Subcutaneous abdominal adipose tissue (tissue), 5 donors: ENCODE data around the gene TMEM53.
"Not testable (repeated sequence)": the region's sequence is repeated elsewhere in the genome, so short reads cannot be mapped to it uniquely, and the experiment has no call there.

Source experiments
- H3K27ac ChIP-seq: one replicate; pipeline ENCODE4 v1.7.0; 2013; ENCODE audit warnings: low read depth, mild to moderate bottlenecking, inconsistent platforms, low read length, moderate library complexity
- H3K27me3 ChIP-seq, 5 donors: one replicate each; pipeline ENCODE4 v1.7.0; 2013; ENCODE audit warnings: low read length in 5 of 5, inconsistent platforms in 1 of 5; ENCODE audit not compliant: control insufficient read depth in 5 of 5, insufficient read depth in 4 of 5
- H3K36me3 ChIP-seq, 5 donors: one replicate each; pipeline ENCODE4 v1.7.0; 2013; ENCODE audit warnings: low read length in 5 of 5; ENCODE audit not compliant: control insufficient read depth in 5 of 5, insufficient read depth in 5 of 5
- H3K4me1 ChIP-seq, 5 donors: one replicate each; pipeline ENCODE4 v1.7.0; 2013; ENCODE audit warnings: low read length in 5 of 5, mild to moderate bottlenecking in 3 of 5, moderate library complexity in 1 of 5; ENCODE audit not compliant: control insufficient read depth in 5 of 5, insufficient read depth in 5 of 5
- H3K4me3 ChIP-seq, 5 donors: one replicate each; pipeline ENCODE4 v1.7.0; 2013; ENCODE audit warnings: low read length in 5 of 5, low read depth in 1 of 5
- H3K9ac ChIP-seq, 5 donors: one replicate each; pipeline ENCODE4 v1.7.0; 2013; ENCODE audit warnings: low read length in 5 of 5, mild to moderate bottlenecking in 4 of 5, moderate library complexity in 3 of 5
- H3K9me3 ChIP-seq, 5 donors: one replicate each; pipeline ENCODE4 v1.7.0; 2013; ENCODE audit warnings: low read length in 5 of 5; ENCODE audit not compliant: control insufficient read depth in 5 of 5
- donor health status: healthy.
- donor health status: healthy.
- donor health status: healthy.
- donor health status: healthy.
- donor health status: healthy.

TMEM53 gene

GRCh38 chr1:44675186-44675585 is 905 bp upstream of the TMEM53 start:
- Histone ChIP-seq H3K36me3 (no peaks in the 10 kb centered on the region), H3K27ac (peak overlapping the region; percentile 94), H3K4me3 (peak overlapping the region; percentile 62 to 89 (median 80)), H3K4me1 (peaks cover 22 to 75% (median 70%) of the 10 kb centered on the region in 5 donors), H3K9ac (peak overlapping the region in 3 of 5 donors; percentile 45 to 58 (median 48)), H3K9me3 (no peaks in the 10 kb centered on the region), H3K27me3 (no peaks in the 10 kb centered on the region)

GRCh38 chr1:44673675-44674112 is 587 bp downstream of the TMEM53 start:
- no peaks in the 10 kb centered on the region for H3K27me3 ChIP-seq
- H3K9ac ChIP-seq, result peak overlapping the region; percentile 67 to 95 (median 84)
- no peaks in the 10 kb centered on the region for H3K9me3 ChIP-seq
- H3K4me1 ChIP-seq, result peaks cover 22 to 68% (median 64%) of the 10 kb centered on the region in 5 donors
- H3K36me3 ChIP-seq, result peaks cover 0 to 3% (median 0%) of the 10 kb centered on the region in 5 donors
- peak overlapping the region; percentile 94 for H3K27ac ChIP-seq
- H3K4me3 ChIP-seq, result peak overlapping the region; percentile 58 to 89 (median 85)

GRCh38 chr1:44672961-44673674 is 1.2 kb downstream of the TMEM53 start:
- H3K9me3 ChIP-seq, result no peaks in the 10 kb centered on the region
- H3K27ac ChIP-seq, result peak overlapping the region; percentile 94
- H3K4me1 ChIP-seq, result peaks cover 18 to 63% (median 58%) of the 10 kb centered on the region in 5 donors
- H3K27me3 ChIP-seq, result no peaks in the 10 kb centered on the region
- H3K4me3 ChIP-seq, result peak overlapping the region; percentile 58 to 89 (median 85)
- H3K36me3 ChIP-seq, result peaks cover 0 to 3% (median 0%) of the 10 kb centered on the region in 5 donors
- peak overlapping the region; percentile 67 to 95 (median 84) for H3K9ac ChIP-seq

- peak overlapping the region; percentile 47 to 87 (median 80) for H3K4me3 ChIP-seq
- peaks cover 0 to 3% (median 0%) of the 10 kb centered on the region in 5 donors for H3K36me3 ChIP-seq
- no peaks in the 10 kb centered on the region for H3K27me3 ChIP-seq
- peak overlapping the region; percentile 94 for H3K27ac ChIP-seq
- H3K4me1 ChIP-seq, result peaks cover 17 to 56% (median 52%) of the 10 kb centered on the region in 5 donors
- no peaks in the 10 kb centered on the region for H3K9me3 ChIP-seq
- H3K9ac ChIP-seq, result peak overlapping the region in 2 of 5 donors; percentile 16 to 43
Measured at GRCh38 chr1:44672254-44672955, 1.9 kb downstream of the TMEM53 start.

GRCh38 chr1:44670751-44671640 is 3.3 kb downstream of the TMEM53 start:
- Histone ChIP-seq H3K9me3 (no peaks in the 10 kb centered on the region), H3K9ac (peak overlapping the region in 2 of 5 donors; percentile 2 to 41), H3K36me3 (peaks cover 0 to 3% (median 0%) of the 10 kb centered on the region in 5 donors), H3K4me3 (no peak overlapping the region), H3K4me1 (peaks cover 17 to 45% (median 39%) of the 10 kb centered on the region in 5 donors), H3K27me3 (no peaks in the 10 kb centered on the region), H3K27ac (no peak overlapping the region)

GRCh38 chr1:44666719-44667118 is 7.6 kb downstream of the TMEM53 start:
- not testable (repeated sequence) for H3K4me3 ChIP-seq, H3K27me3 ChIP-seq, H3K9ac ChIP-seq, H3K36me3 ChIP-seq, H3K9me3 ChIP-seq, H3K27ac ChIP-seq
- peaks cover 0 to 25% (median 5%) of the 10 kb centered on the region in 5 donors for H3K4me1 ChIP-seq

- Histone ChIP-seq H3K27me3 (no peaks in the 10 kb centered on the region), H3K27ac (no peak overlapping the region), H3K9me3 (no peaks in the 10 kb centered on the region), H3K36me3 (peaks cover 0 to 3% (median 0%) of the 10 kb centered on the region in 5 donors), H3K4me3 (no peak overlapping the region), H3K4me1 (peaks cover 0 to 20% (median 5%) of the 10 kb centered on the region in 5 donors), H3K9ac (no peak overlapping the region)
Measured at GRCh38 chr1:44664730-44665370, 9.4 kb downstream of the TMEM53 start.

- peaks cover 0 to 20% (median 5%) of the 10 kb centered on the region in 5 donors for H3K4me1 ChIP-seq
- H3K9me3 ChIP-seq, result no peaks in the 10 kb centered on the region
- no peak overlapping the region for H3K9ac ChIP-seq
- no peak overlapping the region for H3K27ac ChIP-seq
- H3K4me3 ChIP-seq, result no peak overlapping the region
- peaks cover 0 to 10% (median 8%) of the 10 kb centered on the region in 5 donors for H3K36me3 ChIP-seq
- H3K27me3 ChIP-seq, result no peaks in the 10 kb centered on the region
Measured at GRCh38 chr1:44663417-44663816, 10.9 kb downstream of the TMEM53 start.

GRCh38 chr1:44662683-44663030 is 11.6 kb downstream of the TMEM53 start:
- Histone ChIP-seq H3K27ac (no peak overlapping the region), H3K36me3 (peaks cover 0 to 13% (median 8%) of the 10 kb centered on the region in 5 donors), H3K4me3 (no peak overlapping the region), H3K27me3 (no peaks in the 10 kb centered on the region), H3K9ac (no peak overlapping the region), H3K9me3 (no peaks in the 10 kb centered on the region), H3K4me1 (peaks cover 0 to 20% (median 5%) of the 10 kb centered on the region in 5 donors)
